GM12878 (cell line): ENCODE measurements around the gene APBB3. TPM values are rescaled to one million over a fixed set of nuclear protein-coding genes. Genes with fewer than 3 reads are reported as not detected.
A peak's percentile ranks its signal among the peaks of the same experiment; 100 is the strongest.

Source experiments
- BCL3 ChIP-seq: IDR thresholded peaks from 2 replicates; pipeline ENCODE4 v1.6.1; 2011; ENCODE audit warnings: borderline replicate concordance, low read depth, mild to moderate bottlenecking, moderate library complexity, low read length; ENCODE audit not compliant: insufficient read depth, poor library complexity, severe bottlenecking
- BHLHE40 ChIP-seq, 2 experiments: fragments of 450-650 bp in 1 of 2; IDR thresholded peaks; 2 replicates each; pipeline ENCODE4 v1.6.1; 2011 to 2017; ENCODE audit warnings: low read depth in 2 of 2, borderline replicate concordance in 1 of 2, improper control_type of control experiment in 1 of 2, low read length in 1 of 2, mild to moderate bottlenecking in 1 of 2
- CEBPB ChIP-seq, 2 experiments: fragments of 150-350 bp in 1 of 2; IDR thresholded peaks; 2 replicates each; pipeline ENCODE4 v1.6.1; 2012 to 2014; ENCODE audit warnings: low read depth in 2 of 2, low read length in 2 of 2, borderline replicate concordance in 1 of 2, inconsistent platforms in 1 of 2
- EGR1 ChIP-seq, 2 experiments: IDR thresholded peaks; 1 replicate in 1 of 2; 2 replicates in 1 of 2; pipeline ENCODE4 v1.6.1; 2011 to 2012; ENCODE audit warnings: low read depth in 2 of 2, low read length in 2 of 2, borderline replicate concordance in 1 of 2, mild to moderate bottlenecking in 1 of 2, moderate library complexity in 1 of 2
- FOS ChIP-seq: IDR thresholded peaks from 3 replicates; pipeline ENCODE4 v1.6.1; 2011; ENCODE audit warnings: borderline replicate concordance; ENCODE audit not compliant: insufficient read length; ENCODE audit errors: extremely low read depth
- MXI1 ChIP-seq: fragments of 150-350 bp; IDR thresholded peaks from 2 replicates; pipeline ENCODE4 v1.6.1; 2011; ENCODE audit warnings: low read depth, mild to moderate bottlenecking, inconsistent platforms, low read length, improper control_type of control experiment
- SMAD5 ChIP-seq: IDR thresholded peaks from 2 replicates; pipeline ENCODE4 v1.6.1; 2016; ENCODE audit warnings: antibody characterized with exemption, low read depth
- SUZ12 ChIP-seq: fragments of 200-600 bp; sonication (generic); IDR thresholded peaks from one replicate; pipeline ENCODE4 v1.6.1; 2018; ENCODE audit warnings: antibody characterized with exemption, mild to moderate bottlenecking; ENCODE audit not compliant: unreplicated experiment
- USF2 ChIP-seq: IDR thresholded peaks from 2 replicates; pipeline ENCODE4 v1.6.1; 2011; ENCODE audit warnings: low read depth, low read length, improper control_type of control experiment, borderline replicate concordance
- YBX1 ChIP-seq: fragments of 450-650 bp; IDR thresholded peaks from 2 replicates; pipeline ENCODE4 v1.6.1; 2016; ENCODE audit warnings: antibody characterized with exemption
- ZBED1 ChIP-seq: IDR thresholded peaks from 2 replicates; pipeline ENCODE4 v1.6.1; 2016; ENCODE audit warnings: borderline replicate concordance
- ZNF217 ChIP-seq: fragments of 450-650 bp; IDR thresholded peaks from 2 replicates; pipeline ENCODE4 v1.6.1; 2017; ENCODE audit warnings: antibody characterized with exemption, mild to moderate bottlenecking
- ZNF687 ChIP-seq: fragments of 450-650 bp; IDR thresholded peaks from 2 replicates; pipeline ENCODE4 v1.6.1; 2017; ENCODE audit warnings: mild to moderate bottlenecking, moderate library complexity
- ZZZ3 ChIP-seq: IDR thresholded peaks from 2 replicates; pipeline ENCODE4 v1.6.1; 2011; ENCODE audit warnings: low read depth; ENCODE audit not compliant: control insufficient read depth, insufficient read length
- polyA plus RNA-seq, 11 experiments: library from polyadenylated mRNA; depleted of rRNA in 4 of 11; unstranded in 6 of 11; stranded (reverse) in 5 of 11; fragments of >200 nt; fragmentation: Nextera tagmentation in 4 of 11; fragmentation: Illumina TruSeq in 1 of 11; extraction: Ambion mirVana in 4 of 11; extraction: Trizol in 1 of 11; gene quantifications; 1 replicate in 1 of 11; 2 replicates in 10 of 11; pipeline versions ENCODE4 v1.2.1 to v1.2.3, GENCODE V29; 2011 to 2016; ENCODE audit warnings: inconsistent platforms in 2 of 11, missing spikeins in 2 of 11, low read depth in 1 of 11
- total RNA-seq, 4 experiments: library from RNA; depleted of rRNA in 3 of 4; stranded (reverse); fragments of >200 nt in 3 of 4; fragmentation: Illumina TruSeq in 1 of 4; extraction: Trizol in 1 of 4; gene quantifications; 2 replicates each; pipeline versions ENCODE4 v1.2.1 to v1.2.3, GENCODE V29; 2013 to 2021
- TF ChIP-seq, protein P1 (sequence below): fragments of 150-350 bp; IDR thresholded peaks from 2 replicates; pipeline ENCODE4 v1.6.1; 2016; ENCODE audit warnings: low read depth, low read length
- TF ChIP-seq, protein P2 (sequence below): IDR thresholded peaks from 2 replicates; pipeline ENCODE4 v1.6.1; 2011; ENCODE audit warnings: mild to moderate bottlenecking, low read depth, low read length, moderate library complexity; ENCODE audit not compliant: insufficient replicate concordance

Gene APBB3
- total and polyA plus RNA-seq, 10 of the 15 experiments (the other 5 are each of a cell fraction or from before 2014, with no cell fraction given) = 0.35 to 33.3 (median 14.3) TPM

DNA sequence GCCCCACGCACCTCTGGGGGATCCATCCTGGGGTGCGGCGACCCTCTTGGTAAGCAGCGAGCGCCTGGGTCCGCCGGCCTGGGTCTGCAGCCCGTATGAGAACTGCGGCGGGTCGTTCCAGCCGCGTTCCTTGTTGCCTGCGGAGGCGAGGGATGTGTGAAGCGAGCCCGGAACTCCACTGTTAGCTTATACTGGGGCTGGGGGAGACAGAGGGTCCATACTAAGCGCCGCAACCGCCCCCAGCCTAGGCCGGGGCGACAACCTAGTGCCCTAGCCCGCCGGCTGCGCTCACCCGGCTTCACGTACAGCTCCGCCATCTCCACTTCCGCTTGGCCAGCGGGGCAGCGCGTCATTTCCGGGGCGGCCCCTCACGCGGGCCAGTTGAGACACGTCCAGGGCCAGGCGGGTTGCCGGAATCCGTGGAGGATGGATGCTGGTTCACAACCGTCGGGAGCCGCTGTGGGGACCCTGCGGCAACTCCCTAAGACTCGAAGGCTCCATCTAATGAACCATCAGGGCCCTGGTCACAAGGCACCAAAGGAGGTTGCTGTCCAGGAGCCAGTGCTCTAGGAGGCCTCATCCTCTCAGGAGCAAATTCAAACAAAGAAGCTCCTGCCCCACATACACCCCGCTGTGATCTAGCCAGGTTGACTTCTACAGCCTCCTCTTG, 7.1 kb downstream of the APBB3 start, which contains the start of gene SRA1 (continued):
- TF ChIP-seq, protein P1, sequence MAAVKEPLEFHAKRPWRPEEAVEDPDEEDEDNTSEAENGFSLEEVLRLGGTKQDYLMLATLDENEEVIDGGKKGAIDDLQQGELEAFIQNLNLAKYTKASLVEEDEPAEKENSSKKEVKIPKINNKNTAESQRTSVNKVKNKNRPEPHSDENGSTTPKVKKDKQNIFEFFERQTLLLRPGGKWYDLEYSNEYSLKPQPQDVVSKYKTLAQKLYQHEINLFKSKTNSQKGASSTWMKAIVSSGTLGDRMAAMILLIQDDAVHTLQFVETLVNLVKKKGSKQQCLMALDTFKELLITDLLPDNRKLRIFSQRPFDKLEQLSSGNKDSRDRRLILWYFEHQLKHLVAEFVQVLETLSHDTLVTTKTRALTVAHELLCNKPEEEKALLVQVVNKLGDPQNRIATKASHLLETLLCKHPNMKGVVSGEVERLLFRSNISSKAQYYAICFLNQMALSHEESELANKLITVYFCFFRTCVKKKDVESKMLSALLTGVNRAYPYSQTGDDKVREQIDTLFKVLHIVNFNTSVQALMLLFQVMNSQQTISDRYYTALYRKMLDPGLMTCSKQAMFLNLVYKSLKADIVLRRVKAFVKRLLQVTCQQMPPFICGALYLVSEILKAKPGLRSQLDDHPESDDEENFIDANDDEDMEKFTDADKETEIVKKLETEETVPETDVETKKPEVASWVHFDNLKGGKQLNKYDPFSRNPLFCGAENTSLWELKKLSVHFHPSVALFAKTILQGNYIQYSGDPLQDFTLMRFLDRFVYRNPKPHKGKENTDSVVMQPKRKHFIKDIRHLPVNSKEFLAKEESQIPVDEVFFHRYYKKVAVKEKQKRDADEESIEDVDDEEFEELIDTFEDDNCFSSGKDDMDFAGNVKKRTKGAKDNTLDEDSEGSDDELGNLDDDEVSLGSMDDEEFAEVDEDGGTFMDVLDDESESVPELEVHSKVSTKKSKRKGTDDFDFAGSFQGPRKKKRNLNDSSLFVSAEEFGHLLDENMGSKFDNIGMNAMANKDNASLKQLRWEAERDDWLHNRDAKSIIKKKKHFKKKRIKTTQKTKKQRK = no peak
- TF ChIP-seq EGR1 (IDR thresholded peaks at IDR 0.05; ENCODE audit: borderline replicate concordance in 1 of 2, low read depth in 2 of 2, low read length in 2 of 2) (no peak), YBX1 (no peak), ZBED1 (no peak), CEBPB (IDR thresholded peaks at IDR 0.05; ENCODE audit: borderline replicate concordance in 1 of 2, low read depth in 2 of 2, low read length in 2 of 2) (no peak), MXI1 (peak; percentile 84; the same call in 1 of the 2 replicates), ZZZ3 (no peak), SUZ12 (no peak), SMAD5 (peak; percentile 76), FOS (no peak), USF2 (no peak), ZNF687 (peak; percentile 89), ZNF217 (no peak), BHLHE40 (IDR thresholded peaks at IDR 0.05; ENCODE audit: borderline replicate concordance in 1 of 2, low read depth in 2 of 2, low read length in 1 of 2) (peak in 1 of 2 experiments; percentile 64; a peak in 2 of 4 replicates), BCL3 (no peak)
- TF ChIP-seq, protein P2, sequence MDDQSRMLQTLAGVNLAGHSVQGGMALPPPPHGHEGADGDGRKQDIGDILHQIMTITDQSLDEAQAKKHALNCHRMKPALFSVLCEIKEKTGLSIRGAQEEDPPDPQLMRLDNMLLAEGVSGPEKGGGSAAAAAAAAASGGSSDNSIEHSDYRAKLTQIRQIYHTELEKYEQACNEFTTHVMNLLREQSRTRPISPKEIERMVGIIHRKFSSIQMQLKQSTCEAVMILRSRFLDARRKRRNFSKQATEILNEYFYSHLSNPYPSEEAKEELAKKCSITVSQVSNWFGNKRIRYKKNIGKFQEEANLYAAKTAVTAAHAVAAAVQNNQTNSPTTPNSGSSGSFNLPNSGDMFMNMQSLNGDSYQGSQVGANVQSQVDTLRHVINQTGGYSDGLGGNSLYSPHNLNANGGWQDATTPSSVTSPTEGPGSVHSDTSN = peak; percentile 13
